H1 (cell line): ENCODE results near the gene CEACAM7. TPM values are rescaled to one million over a fixed set of nuclear protein-coding genes. Genes with fewer than 3 reads are reported as not detected.

Experiments used
- HDAC2 ChIP-seq, 2 experiments: fragments of 300-600 bp in 1 of 2; sonication (generic) in 1 of 2; IDR thresholded peaks; 2 replicates each; pipeline ENCODE4 v1.6.1; 2011 to 2012; ENCODE audit warnings: low read depth in 2 of 2, low read length in 2 of 2, mild to moderate bottlenecking in 2 of 2, moderate library complexity in 2 of 2, borderline replicate concordance in 1 of 2, inconsistent platforms in 1 of 2
- SIX5 ChIP-seq: IDR thresholded peaks from 2 replicates; pipeline ENCODE4 v1.6.1; 2011; ENCODE audit warnings: mild to moderate bottlenecking, low read depth, low read length
- SUZ12 ChIP-seq: fragments of 200-600 bp; sonication (generic); IDR thresholded peaks from 2 replicates; pipeline ENCODE4 v1.6.1; 2012; ENCODE audit warnings: mild to moderate bottlenecking, inconsistent platforms, low read length, moderate library complexity, mixed read lengths
- ZNF274 ChIP-seq: IDR thresholded peaks from 2 replicates; pipeline ENCODE4 v1.7.0; 2012; ENCODE audit warnings: low read length, borderline replicate concordance; ENCODE audit errors: extremely low read depth
- polyA plus RNA-seq, 7 experiments: library from polyadenylated mRNA; depleted of rRNA in 3 of 7; stranded (reverse) in 5 of 7; unstranded in 2 of 7; fragments of >200 nt in 5 of 7; fragments of 200-250 nt in 2 of 7; gene quantifications; 1 replicate in 5 of 7; 2 replicates in 1 of 7; 4 replicates in 1 of 7; pipeline versions ENCODE4 v1.2.1 to v1.2.3, GENCODE V29; 2011 to 2013; ENCODE audit warnings: missing spikeins in 2 of 7, mixed read lengths in 2 of 7
- total RNA-seq: library from RNA; stranded (reverse); fragmentation: NEBNext Ultra II Directional; extraction: Animal tissue kit (Norgen Biotek cat#: 25700); gene quantifications from 2 replicates; pipeline ENCODE4 v1.2.1, GENCODE V29; 2021

CEACAM7 gene
- total and polyA plus RNA-seq, 2 of the 8 experiments (the other 6 are each of a cell fraction or from before 2014, with no cell fraction given), result not detected

DNA sequence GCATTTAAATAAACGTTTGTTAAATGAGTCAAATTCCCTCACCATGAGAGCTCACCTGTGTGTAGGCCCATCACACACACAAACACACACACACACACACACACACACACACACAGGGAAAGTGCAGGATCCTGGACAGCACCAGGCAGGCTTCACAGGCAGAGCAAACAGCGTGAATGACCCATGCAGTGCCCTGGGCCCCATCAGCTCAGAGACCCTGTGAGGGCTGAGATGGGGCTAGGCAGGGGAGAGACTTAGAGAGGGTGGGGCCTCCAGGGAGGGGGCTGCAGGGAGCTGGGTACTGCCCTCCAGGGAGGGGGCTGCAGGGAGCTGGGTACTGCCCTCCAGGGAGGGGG, 11.9 kb upstream of the CEACAM7 start (continued):
- TF ChIP-seq SUZ12 (no peak), HDAC2 (IDR thresholded peaks at IDR 0.05; ENCODE audit: borderline replicate concordance in 1 of 2, low read depth in 2 of 2, low read length in 2 of 2) (no peak), SIX5 (no peak), ZNF274 (no peak)
